Body of pancreas (tissue), 4 donors: ENCODE results near the gene THADA. TPM values are rescaled to one million over a fixed set of nuclear protein-coding genes. Genes with fewer than 3 reads are reported as not detected.
"Not testable (repeated sequence)": the region's sequence is repeated elsewhere in the genome, so short reads cannot be mapped to it uniquely, and the experiment has no call there.

Experiments
- ATAC-seq: fragments of 150-250 bp; one replicate; pipeline ENCODE4 v1.9.1; 2016
- DNase-seq, 4 donors: peaks; one replicate each; pipeline ENCODE4 v3.0.0-alpha.2; 2019
- H3K27ac ChIP-seq, 4 donors: fragments of 200-600 bp; sonication (generic); 1 replicate in 3 of 4; 2 replicates in 1 of 4; pipeline versions ENCODE4 v1.5.1 to v1.6.1; 2016 to 2019; ENCODE audit warnings: mild to moderate bottlenecking in 1 of 4, mixed read lengths in 1 of 4, moderate library complexity in 1 of 4
- H3K27me3 ChIP-seq, 2 donors: fragments of 200-600 bp; sonication (generic); one replicate each; pipeline ENCODE4 v1.6.0; 2016; ENCODE audit warnings: mild to moderate bottlenecking in 1 of 2
- H3K36me3 ChIP-seq, 2 donors: fragments of 200-600 bp; sonication (generic); replicated peaks in 1 of 2; 2 replicates each; pipeline ENCODE4 v1.5.1; 2016; ENCODE audit warnings: low read depth in 2 of 2; ENCODE audit not compliant: insufficient read depth in 1 of 2
- H3K4me1 ChIP-seq: fragments of 200-600 bp; sonication (generic); one replicate; pipeline ENCODE4 v1.6.0; 2016
- H3K4me3 ChIP-seq, 2 donors: fragments of 200-600 bp; sonication (generic); 1 replicate in 1 of 2; 2 replicates in 1 of 2; pipeline ENCODE4 v1.5.1; 2016 to 2019
- H3K9me3 ChIP-seq, 3 donors: fragments of 200-600 bp; sonication (generic); 1 replicate in 2 of 3; 2 replicates in 1 of 3; pipeline ENCODE4 v1.5.1; 2016
- POLR2A ChIP-seq, 3 donors: fragments of 450-650 bp; IDR thresholded peaks; one replicate each; pipeline ENCODE4 v1.6.1; 2016; ENCODE audit warnings: antibody characterized with exemption in 3 of 3, mild to moderate bottlenecking in 2 of 3
- WGBS, 2 donors: methylation state at CpG; one replicate each; pipeline ENCODE4 v1.1.5; 2017; 5-methylcytosine and 5-hydroxymethylcytosine counted together
- intact Hi-C: fragments of 100-400 bp; cut with DNase I; formaldehyde crosslinking; loops from one replicate; pipeline ENCODE4 v1.15.1; 2023
- total RNA-seq, 2 donors: library from RNA; depleted of rRNA; stranded (reverse); fragments of >200 nt; gene quantifications; one replicate each; pipeline ENCODE4 v1.1.0, GENCODE V29; 2016
- TF ChIP-seq, protein P1 (sequence below), 7 experiments: fragments of 450-650 bp in 4 of 7; fragments of 200-600 bp in 3 of 7; sonication (generic) in 3 of 7; IDR thresholded peaks; one replicate each; pipeline ENCODE4 v1.5.1; 2016 to 2019; ENCODE audit warnings: antibody characterized with exemption in 7 of 7

Gene THADA
- total RNA-seq, 2 donors from 2014 or later: 27.5 to 41.9 TPM

DNA sequence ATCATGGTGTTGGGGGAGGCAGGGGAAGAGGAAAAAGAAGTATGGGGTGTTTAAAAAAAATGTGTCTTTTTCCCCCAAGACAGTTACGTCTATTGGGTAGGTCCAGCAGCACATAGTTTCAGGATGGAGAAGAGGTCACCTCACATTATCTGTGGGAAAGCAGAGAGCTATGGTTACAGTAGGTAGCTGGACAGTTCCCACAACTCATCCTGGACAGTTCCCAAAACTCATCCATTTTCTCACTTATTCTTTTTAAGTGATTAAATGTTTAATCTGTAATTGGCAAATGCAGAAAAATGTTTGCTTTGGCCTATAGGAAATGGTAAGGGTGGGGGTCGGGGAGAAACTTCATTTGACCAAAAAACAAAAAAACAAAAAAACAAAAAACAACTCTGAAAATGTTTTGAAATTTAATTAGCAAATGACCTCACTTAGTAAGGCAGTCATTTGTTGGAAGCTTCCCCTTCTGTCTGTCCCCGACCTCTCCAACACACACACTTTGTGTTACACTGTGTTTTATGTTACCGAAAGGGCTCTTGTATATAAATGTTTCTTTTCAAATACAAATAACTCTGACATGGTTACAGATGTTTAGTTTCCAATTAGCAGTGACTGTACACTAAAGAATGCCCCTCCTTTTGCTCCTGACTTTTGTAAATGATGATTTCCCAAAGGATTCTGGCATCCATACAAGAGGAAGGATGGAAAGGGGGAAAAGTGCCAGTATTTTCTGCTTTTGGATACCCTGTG, 196.1 kb downstream of the THADA start:
- H3K4me3 ChIP-seq: no peak overlapping the region
- no peak for TF ChIP-seq POLR2A (IDR thresholded peaks at IDR 0.05)
- TF ChIP-seq, protein P1, sequence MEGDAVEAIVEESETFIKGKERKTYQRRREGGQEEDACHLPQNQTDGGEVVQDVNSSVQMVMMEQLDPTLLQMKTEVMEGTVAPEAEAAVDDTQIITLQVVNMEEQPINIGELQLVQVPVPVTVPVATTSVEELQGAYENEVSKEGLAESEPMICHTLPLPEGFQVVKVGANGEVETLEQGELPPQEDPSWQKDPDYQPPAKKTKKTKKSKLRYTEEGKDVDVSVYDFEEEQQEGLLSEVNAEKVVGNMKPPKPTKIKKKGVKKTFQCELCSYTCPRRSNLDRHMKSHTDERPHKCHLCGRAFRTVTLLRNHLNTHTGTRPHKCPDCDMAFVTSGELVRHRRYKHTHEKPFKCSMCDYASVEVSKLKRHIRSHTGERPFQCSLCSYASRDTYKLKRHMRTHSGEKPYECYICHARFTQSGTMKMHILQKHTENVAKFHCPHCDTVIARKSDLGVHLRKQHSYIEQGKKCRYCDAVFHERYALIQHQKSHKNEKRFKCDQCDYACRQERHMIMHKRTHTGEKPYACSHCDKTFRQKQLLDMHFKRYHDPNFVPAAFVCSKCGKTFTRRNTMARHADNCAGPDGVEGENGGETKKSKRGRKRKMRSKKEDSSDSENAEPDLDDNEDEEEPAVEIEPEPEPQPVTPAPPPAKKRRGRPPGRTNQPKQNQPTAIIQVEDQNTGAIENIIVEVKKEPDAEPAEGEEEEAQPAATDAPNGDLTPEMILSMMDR (IDR thresholded peaks at IDR 0.05): no peak
- WGBS, 2 donors: 68 to 86% methylated on average over 4 of the region's 4 CpGs
- ATAC-seq: peak; percentile 68
- intact Hi-C loops: no loop called here
- H3K27ac ChIP-seq: peak overlapping the region in 1 of 4 donors; percentile 51
- H3K27me3 ChIP-seq: no peaks in the 10 kb centered on the region
- H3K4me1 ChIP-seq: no peaks in the 10 kb centered on the region
- H3K36me3 ChIP-seq: peaks cover 0 to 1% of the 10 kb centered on the region in 2 donors
- DNase-seq: peak in 1 of 4 donors; percentile 24
- no peaks in the 10 kb centered on the region for H3K9me3 ChIP-seq

GRCh38 chr2:43399098-43399497, 196.7 kb downstream of the THADA start:
- ATAC-seq: no peak
- Histone ChIP-seq H3K36me3 (peaks cover 0 to 1% of the 10 kb centered on the region in 2 donors), H3K4me1 (no peaks in the 10 kb centered on the region), H3K27ac (no peak overlapping the region), H3K9me3 (no peaks in the 10 kb centered on the region), H3K4me3 (no peak overlapping the region), H3K27me3 (no peaks in the 10 kb centered on the region)
- intact Hi-C loops: no loop called here
- DNase-seq: no peak
- TF ChIP-seq POLR2A (IDR thresholded peaks at IDR 0.05): no peak
- TF ChIP-seq, protein P1 (IDR thresholded peaks at IDR 0.05): no peak
- 93 to 95% methylated on average over 2 of the region's 2 CpGs for WGBS, 2 donors

DNA sequence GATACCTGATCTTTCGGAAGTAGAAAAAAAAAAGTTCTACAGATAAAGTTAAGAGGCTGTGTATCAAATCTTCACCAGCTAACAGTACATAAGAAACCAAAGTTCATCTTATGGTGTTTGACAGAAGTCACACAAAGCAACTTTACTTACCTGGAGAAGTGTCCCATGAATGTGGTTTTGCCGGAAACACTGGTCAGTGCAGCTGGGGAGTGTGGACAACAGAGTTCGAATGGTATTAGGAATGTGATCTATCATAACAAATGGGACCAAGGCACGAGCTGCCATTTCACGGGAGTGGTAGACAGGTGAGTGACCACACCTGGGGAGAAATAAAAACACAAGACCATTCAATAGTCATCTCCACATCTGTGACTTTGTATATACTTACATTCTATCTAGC, 198.0 kb downstream of the THADA start:
- H3K4me3 ChIP-seq: no peak overlapping the region
- H3K36me3 ChIP-seq: peaks cover 0 to 1% of the 10 kb centered on the region in 2 donors
- TF ChIP-seq, protein P1 (IDR thresholded peaks at IDR 0.05): no peak
- no peak for TF ChIP-seq POLR2A (IDR thresholded peaks at IDR 0.05)
- no peak for ATAC-seq
- H3K4me1 ChIP-seq: no peaks in the 10 kb centered on the region
- no peak for DNase-seq
- no peaks in the 10 kb centered on the region for H3K9me3 ChIP-seq
- intact Hi-C loops: no loop called here
- no peaks in the 10 kb centered on the region for H3K27me3 ChIP-seq
- 91 to 96% methylated on average over 5 of the region's 5 CpGs for WGBS, 2 donors
- H3K27ac ChIP-seq: no peak overlapping the region

GRCh38 chr2:43397411-43397810, 198.4 kb downstream of the THADA start:
- no peak for ATAC-seq
- peaks cover 0 to 1% of the 10 kb centered on the region in 2 donors for H3K36me3 ChIP-seq
- H3K27ac ChIP-seq: no peak overlapping the region
- intact Hi-C loops: no loop called here
- H3K4me3 ChIP-seq: no peak overlapping the region
- 69 to 82% methylated on average over 2 of the region's 2 CpGs for WGBS, 2 donors
- H3K4me1 ChIP-seq: no peaks in the 10 kb centered on the region
- no peaks in the 10 kb centered on the region for H3K9me3 ChIP-seq
- no peaks in the 10 kb centered on the region for H3K27me3 ChIP-seq
- no peak for TF ChIP-seq POLR2A (IDR thresholded peaks at IDR 0.05)
- TF ChIP-seq, protein P1 (IDR thresholded peaks at IDR 0.05): no peak
- DNase-seq: no peak

DNA sequence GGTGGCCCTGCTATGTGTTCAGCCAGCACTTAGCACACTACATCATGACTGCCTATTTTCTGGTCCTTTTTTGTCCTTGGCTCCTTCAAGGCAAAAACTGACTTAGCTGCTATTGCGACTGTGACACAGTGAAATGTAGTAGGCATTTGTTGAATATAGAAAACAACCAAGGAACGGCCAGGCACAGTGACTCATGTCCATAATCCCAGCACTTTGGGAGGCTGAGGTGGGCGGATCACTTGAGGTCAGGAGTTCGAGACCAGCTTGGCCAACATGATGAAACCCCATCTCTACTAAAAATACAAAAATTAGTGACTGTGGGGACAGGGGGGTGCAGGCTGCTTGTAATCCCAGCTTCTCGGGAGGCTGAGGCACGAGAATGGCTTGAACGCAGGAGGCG, 199.5 kb downstream of the THADA start:
- WGBS, 2 donors: 92 to 95% methylated on average over 8 of the region's 8 CpGs
- H3K27me3 ChIP-seq, H3K36me3 ChIP-seq, H3K4me1 ChIP-seq, H3K27ac ChIP-seq, ATAC-seq, H3K9me3 ChIP-seq, H3K4me3 ChIP-seq, DNase-seq, intact Hi-C loops: not testable (repeated sequence)
